VCaP (cell line): ENCODE measurements around the gene UBE2Z.

ENCODE experiments used
- H3K27ac ChIP-seq: fragments of 450-650 bp; 2 replicates; pipeline ENCODE4 v1.5.1; 2017
- CTCF ChIP-seq: fragments of 450-650 bp; conservative IDR thresholded peaks from 2 replicates; pipeline ENCODE4 v1.5.1; 2017; ENCODE audit warnings: mild to moderate bottlenecking, moderate library complexity

UBE2Z gene

GRCh38 chr17:48925251-48925990 lies 17.2 kb downstream of the UBE2Z start:
- H3K27ac ChIP-seq = no peak overlapping the region
- TF ChIP-seq CTCF = no peak

- no peak for TF ChIP-seq CTCF
- no peak overlapping the region for H3K27ac ChIP-seq
These were observed 17.8 kb downstream of the UBE2Z start for GRCh38 chr17:48925991-48926342.

GRCh38 chr17:48927978-48928745 lies 20.0 kb downstream of the UBE2Z start:
- no peak overlapping the region for H3K27ac ChIP-seq
- no peak for TF ChIP-seq CTCF

GRCh38 chr17:48928876-48929811 lies 20.9 kb downstream of the UBE2Z start:
- no peak for TF ChIP-seq CTCF
- H3K27ac ChIP-seq = peak overlapping the region; percentile 44

- peak overlapping the region; percentile 44 for H3K27ac ChIP-seq
- TF ChIP-seq CTCF = no peak
These were observed 21.6 kb downstream of the UBE2Z start for GRCh38 chr17:48929812-48930165.

- TF ChIP-seq CTCF = no peak
- peak overlapping the region; percentile 44 for H3K27ac ChIP-seq
These were observed 22.2 kb downstream of the UBE2Z start for GRCh38 chr17:48930435-48930873.

GRCh38 chr17:48933035-48933434 lies 24.8 kb downstream of the UBE2Z start:
- no peak for TF ChIP-seq CTCF
- H3K27ac ChIP-seq = no peak overlapping the region
